Left ventricle myocardium inferior (tissue), 1 donor: ENCODE measurements around the gene ERAL1. TPM values are rescaled to one million over a fixed set of nuclear protein-coding genes. Genes with fewer than 3 reads are reported as not detected.

Experiments used
- DNase-seq: peaks from one replicate; pipeline ENCODE4 v3.0.0-alpha.2; 2020
- H3K27ac ChIP-seq: fragments of 200-600 bp; replicated peaks from 2 replicates; pipeline ENCODE4 v1.8.0; 2021
- H3K27me3 ChIP-seq: fragments of 200-600 bp; 2 replicates; pipeline ENCODE4 v1.8.0; 2021; ENCODE audit warnings: low read depth
- H3K36me3 ChIP-seq: fragments of 200-600 bp; 2 replicates; pipeline ENCODE4 v1.8.0; 2021
- H3K4me1 ChIP-seq: fragments of 200-600 bp; 2 replicates; pipeline ENCODE4 v1.8.0; 2021
- H3K4me3 ChIP-seq: fragments of 200-600 bp; 2 replicates; pipeline ENCODE4 v1.8.0; 2021; ENCODE audit warnings: mild to moderate bottlenecking, moderate library complexity
- H3K9me3 ChIP-seq: fragments of 200-600 bp; replicated peaks from 2 replicates; pipeline ENCODE4 v1.8.0; 2021
- intact Hi-C: fragments of 100-400 bp; cut with micrococcal nuclease; formaldehyde crosslinking; loops from one replicate; pipeline ENCODE4 v1.11.0; 2022
- total RNA-seq: library from RNA; stranded (reverse); fragmentation: NEBNext Ultra II Directional; extraction: Animal tissue kit (Norgen Biotek cat#: 25700); gene quantifications from one replicate; pipeline ENCODE4 v1.2.1, GENCODE V29; 2021
- TF ChIP-seq, protein P1 (sequence below): fragments of 200-600 bp; IDR thresholded peaks from 2 replicates; pipeline ENCODE4 v1.8.0; 2021; ENCODE audit warnings: antibody characterized with exemption, mild to moderate bottlenecking, borderline replicate concordance
- donor health status: DM: no; HTN: yes; CAD: no; lungs with severe emphysema.

Gene ERAL1
- total RNA-seq, 1 donor from 2014 or later, result 35.4 TPM

DNA sequence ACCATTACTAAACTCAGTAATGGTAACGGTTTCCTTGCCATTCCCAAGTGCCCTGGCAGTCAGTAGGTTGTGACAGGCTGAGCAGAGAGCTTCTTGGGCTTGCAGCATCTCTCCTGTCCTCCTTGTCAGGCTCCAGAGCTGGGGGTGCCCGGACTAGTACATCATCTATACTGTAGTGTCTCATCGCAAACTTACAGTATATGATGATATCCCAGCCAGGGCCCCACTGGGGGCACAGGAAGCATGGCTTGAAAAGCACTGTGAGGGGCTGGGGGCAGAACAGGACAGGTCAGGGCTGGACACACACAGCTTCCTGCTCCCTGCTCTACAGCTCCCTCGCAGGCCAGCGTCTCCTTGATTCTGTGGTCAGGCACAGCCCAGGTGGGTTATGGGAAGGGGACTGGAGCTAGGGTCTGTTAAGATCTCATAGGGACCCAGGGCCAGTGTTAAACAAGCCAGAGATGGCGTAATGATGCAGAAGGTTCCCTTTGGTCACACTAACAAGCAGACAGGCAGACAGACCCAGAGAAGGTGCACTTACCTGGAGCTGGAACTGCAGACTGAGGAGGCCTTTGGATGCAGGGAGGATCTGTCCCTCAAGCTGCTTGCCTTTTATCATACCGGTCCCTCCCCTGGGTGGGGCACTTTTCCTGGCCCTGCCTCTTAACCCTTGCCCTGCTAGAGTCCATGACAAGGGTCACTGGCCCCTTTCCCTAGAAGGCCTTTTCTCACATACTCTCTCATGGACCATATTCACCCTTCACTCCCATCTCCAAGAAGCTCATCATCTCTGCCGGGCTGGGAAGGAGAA lies 6.8 kb downstream of the ERAL1 start:
- no peaks in the 10 kb centered on the region for H3K4me1 ChIP-seq
- no peak for DNase-seq
- no peak overlapping the region for H3K27ac ChIP-seq
- peaks cover 43% of the 10 kb centered on the region for H3K36me3 ChIP-seq
- H3K27me3 ChIP-seq, result no peaks in the 10 kb centered on the region
- intact Hi-C loops, result no loop called here
- no peak overlapping the region for H3K4me3 ChIP-seq
- TF ChIP-seq, protein P1, sequence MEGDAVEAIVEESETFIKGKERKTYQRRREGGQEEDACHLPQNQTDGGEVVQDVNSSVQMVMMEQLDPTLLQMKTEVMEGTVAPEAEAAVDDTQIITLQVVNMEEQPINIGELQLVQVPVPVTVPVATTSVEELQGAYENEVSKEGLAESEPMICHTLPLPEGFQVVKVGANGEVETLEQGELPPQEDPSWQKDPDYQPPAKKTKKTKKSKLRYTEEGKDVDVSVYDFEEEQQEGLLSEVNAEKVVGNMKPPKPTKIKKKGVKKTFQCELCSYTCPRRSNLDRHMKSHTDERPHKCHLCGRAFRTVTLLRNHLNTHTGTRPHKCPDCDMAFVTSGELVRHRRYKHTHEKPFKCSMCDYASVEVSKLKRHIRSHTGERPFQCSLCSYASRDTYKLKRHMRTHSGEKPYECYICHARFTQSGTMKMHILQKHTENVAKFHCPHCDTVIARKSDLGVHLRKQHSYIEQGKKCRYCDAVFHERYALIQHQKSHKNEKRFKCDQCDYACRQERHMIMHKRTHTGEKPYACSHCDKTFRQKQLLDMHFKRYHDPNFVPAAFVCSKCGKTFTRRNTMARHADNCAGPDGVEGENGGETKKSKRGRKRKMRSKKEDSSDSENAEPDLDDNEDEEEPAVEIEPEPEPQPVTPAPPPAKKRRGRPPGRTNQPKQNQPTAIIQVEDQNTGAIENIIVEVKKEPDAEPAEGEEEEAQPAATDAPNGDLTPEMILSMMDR, result no peak
- no peaks in the 10 kb centered on the region for H3K9me3 ChIP-seq

DNA sequence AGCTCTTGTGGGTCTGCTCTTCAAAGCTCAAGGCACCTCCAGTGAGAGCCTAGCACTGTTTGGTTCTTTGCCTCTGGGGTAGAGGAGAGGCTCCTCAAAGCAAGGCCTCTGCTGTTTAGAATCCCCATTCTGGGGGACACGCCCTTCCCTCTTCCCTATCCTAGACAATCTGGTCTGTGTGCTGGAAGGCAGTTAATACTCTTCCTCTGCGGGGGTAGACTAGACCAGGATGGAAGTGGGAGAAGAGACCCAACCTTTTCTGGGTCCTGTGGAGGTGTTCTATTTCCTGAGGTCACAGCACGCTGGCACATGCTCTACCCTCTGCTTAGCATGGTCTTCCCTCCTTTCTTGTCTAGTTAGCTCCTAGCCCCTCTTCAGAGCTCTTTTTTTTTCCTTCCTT lies 7.7 kb downstream of the ERAL1 start:
- intact Hi-C loops, result no loop called here
- Histone ChIP-seq H3K9me3 (no peaks in the 10 kb centered on the region), H3K27me3 (no peaks in the 10 kb centered on the region), H3K4me1 (no peaks in the 10 kb centered on the region), H3K27ac (no peak overlapping the region), H3K36me3 (peaks cover 35% of the 10 kb centered on the region), H3K4me3 (no peak overlapping the region)
- TF ChIP-seq, protein P1, result no peak
- no peak for DNase-seq

DNA sequence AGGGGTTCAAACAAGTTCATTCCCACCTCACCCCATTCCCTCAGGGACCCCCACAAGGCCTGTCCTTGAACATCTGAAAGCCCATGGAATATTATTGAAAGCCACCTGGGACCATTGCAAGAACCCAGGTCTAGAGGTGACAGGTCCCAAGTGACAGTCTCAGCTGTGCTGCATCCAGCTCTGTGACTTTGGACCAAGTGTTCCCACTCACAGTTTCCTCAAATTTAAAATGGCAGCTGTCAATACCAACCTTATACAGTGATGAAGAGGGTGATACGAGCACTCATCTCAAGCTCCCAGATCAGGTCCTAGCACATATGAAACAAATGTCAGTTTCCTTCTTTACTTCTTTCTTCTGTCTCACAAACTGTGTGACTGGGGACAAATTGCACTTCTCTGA lies 9.1 kb downstream of the ERAL1 start:
- TF ChIP-seq, protein P1, result no peak
- Histone ChIP-seq H3K4me1 (no peaks in the 10 kb centered on the region), H3K27me3 (no peaks in the 10 kb centered on the region), H3K4me3 (no peak overlapping the region), H3K9me3 (no peaks in the 10 kb centered on the region), H3K27ac (no peak overlapping the region), H3K36me3 (peaks cover 22% of the 10 kb centered on the region)
- intact Hi-C loops, result no loop called here
- DNase-seq, result no peak

DNA sequence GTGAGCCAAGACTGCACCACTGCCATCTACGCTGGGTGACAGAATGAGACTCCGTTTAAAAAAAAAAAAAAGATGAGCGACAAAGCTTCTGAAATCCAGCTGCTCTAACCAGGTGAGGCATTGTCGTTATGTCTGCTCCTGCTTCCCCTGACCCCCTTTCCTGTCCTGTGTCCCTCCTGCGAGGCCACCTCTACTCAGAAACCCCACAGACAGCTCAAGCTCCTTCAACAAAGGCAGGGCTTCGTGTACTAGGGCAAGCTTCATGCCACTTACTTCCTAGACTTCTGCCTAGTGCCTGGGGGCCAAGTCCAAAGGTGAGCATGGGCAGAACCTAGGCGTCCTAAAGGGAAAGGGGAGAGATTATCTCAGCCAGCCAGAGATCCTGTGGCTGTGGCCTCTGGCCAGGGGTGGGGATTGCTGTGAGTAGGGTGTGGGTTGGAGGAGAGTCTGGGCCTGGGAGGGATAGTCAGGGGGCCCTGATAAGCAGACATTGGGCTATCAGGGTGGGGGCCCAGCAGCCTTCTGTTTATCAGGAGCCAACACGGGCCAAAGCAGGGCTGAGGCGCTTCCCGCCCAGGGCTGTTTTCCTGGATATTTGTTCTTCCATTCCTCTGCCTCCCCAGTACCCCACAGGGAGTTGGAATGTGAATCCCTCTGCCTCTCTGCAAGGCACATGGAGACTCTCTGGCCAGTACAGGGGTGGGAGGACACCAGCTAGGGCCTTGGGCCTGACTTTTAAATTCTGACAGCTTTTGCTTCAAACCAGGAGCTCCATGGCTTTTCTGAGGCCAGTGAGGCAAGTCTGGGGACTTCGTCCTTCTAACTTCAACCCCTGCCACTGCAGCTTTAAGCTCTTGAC lies 10.4 kb downstream of the ERAL1 start:
- peaks cover 9% of the 10 kb centered on the region for H3K36me3 ChIP-seq
- no peak overlapping the region for H3K27ac ChIP-seq
- H3K27me3 ChIP-seq, result no peaks in the 10 kb centered on the region
- no peak for DNase-seq
- no peaks in the 10 kb centered on the region for H3K9me3 ChIP-seq
- no peak overlapping the region for H3K4me3 ChIP-seq
- no peaks in the 10 kb centered on the region for H3K4me1 ChIP-seq
- intact Hi-C loops, result no loop called here
- TF ChIP-seq, protein P1, result no peak

DNA sequence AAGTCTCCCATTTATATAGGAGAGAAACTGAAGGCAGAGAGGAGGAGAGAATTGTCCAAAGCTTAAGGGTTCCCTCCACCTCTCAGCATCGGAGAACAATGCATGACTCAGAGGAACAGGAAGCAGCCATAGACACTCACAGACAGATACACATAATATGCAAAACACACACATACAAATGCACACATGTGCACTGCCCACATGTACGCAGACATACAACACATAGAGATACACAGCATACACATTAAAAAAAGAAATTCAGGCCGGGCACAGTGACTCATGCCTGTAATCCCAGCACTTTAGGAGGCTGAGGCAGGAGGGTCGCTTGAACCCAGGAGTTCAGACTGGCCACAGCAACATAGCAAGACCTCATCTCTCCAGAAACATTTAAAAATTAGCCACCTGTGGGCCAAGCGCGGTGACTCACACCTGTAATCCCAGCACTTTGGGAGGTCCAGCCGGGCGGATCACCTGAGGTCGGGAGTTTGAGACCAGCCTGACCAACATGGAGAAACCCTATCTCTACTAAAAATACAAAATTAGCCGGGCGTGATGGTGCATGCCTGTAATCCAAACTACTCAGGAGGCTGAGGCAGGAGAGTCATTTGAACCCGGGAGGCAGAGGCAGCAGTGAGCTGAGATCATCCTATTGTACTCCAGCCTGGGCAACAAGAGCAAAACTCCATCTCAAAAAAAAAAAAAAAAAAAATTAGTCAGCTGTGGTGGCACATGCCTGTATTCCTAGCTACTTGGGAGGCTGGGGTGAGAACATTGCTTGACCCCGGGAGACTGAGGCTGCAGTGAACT lies 11.3 kb downstream of the ERAL1 start:
- no peaks in the 10 kb centered on the region for H3K4me1 ChIP-seq
- no peak overlapping the region for H3K27ac ChIP-seq
- DNase-seq, result no peak
- TF ChIP-seq, protein P1, result no peak
- H3K36me3 ChIP-seq, result no peaks in the 10 kb centered on the region
- no peak overlapping the region for H3K4me3 ChIP-seq
- no peaks in the 10 kb centered on the region for H3K9me3 ChIP-seq
- no peaks in the 10 kb centered on the region for H3K27me3 ChIP-seq
- intact Hi-C loops, result no loop called here
